HG03457 (cell line): ENCODE data around the gene DPH3.
"Not testable (repeated sequence)": the region's sequence is repeated elsewhere in the genome, so short reads cannot be mapped to it uniquely, and the experiment has no call there.

Experiments used
- ATAC-seq: cut with Tn5 transposase; IDR thresholded peaks from one replicate; pipeline ENCODE4 v1.9.1; 2021; ENCODE audit warnings: moderate number of reproducible peaks; ENCODE audit not compliant: unreplicated experiment

The DPH3 gene

DNA sequence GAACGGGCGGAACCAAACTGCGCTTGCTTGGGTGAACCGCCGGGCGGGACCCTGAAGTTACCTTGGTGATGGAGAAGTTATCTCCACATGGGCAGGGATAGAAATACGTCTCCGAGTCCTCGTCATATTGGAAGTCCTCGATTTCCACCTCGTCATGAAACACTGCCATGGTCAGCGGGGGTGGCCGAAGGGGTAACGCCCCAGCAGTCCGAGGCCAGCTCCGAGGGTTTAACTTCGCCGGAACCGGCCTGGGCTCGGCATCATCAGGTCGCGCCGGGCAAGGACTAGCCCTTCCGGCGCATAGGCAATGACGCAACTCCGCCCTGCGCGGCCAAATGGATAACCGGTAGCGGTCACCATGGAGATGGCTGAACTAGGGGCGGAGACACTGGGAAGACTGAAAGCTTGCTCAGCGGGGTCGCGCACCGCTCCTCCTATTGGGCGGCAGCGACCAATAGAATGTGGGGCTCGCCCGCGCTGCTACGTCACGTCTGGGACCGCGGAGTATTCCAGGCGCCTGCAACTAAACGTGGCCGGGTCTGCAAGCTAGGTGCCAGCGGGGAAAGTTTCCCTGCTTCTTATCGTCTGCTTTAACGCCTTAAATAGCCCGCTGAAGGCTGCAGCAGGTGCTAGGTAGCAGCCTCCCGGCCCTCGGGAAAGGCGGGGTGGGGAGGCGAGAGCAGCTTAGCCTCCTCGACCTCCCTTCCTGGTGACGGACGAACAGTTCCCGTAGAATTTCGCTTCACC is at the start of gene DPH3, which contains the start of gene OXNAD1:
Gene DPH3 (minus strand): TSS at position 236 of the 747 bp plus-strand sequence. CDS start 67 bp downstream, at position 169.
Gene OXNAD1 (plus strand): TSS at position 505 of the 747 bp plus-strand sequence. CDS start 5,741 bp downstream, outside the sequence.
- peak; percentile 98 for ATAC-seq

DNA sequence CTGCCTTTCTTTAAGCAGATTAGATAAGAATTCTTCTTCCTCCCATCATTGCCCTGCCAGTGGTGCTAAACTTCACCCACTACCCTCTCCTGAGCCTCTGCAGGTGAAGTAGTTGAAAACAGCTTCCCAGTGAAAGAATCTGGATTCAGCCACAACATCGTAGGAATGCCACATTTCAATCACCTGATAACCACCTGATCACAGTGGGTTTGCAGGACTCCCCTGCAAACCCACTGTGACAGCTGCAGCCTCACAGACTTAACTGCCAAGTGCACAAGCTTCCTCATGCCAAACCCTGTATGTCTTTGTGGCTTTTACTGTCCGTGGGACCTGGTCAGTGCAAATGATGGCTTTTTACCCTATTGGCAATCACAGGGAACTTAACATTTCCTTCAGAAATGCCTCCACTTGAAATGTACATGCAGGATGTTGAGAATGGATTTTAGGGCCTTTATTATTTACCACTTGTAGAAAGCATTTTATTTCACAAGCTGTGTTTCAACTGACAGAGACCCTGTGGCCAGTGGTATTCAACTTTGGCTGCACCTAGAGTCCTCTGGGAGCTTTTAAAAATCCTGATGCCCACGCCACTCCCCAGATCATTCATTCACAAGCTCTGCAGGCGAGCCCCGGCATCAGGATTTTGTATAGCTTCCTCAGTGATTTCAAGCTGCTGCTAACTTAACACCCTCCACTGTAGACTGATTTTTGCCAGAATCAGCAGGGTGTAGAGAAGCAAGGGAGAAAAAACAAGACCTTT is 49.3 kb upstream of the DPH3 start:
- ATAC-seq: no peak

DNA sequence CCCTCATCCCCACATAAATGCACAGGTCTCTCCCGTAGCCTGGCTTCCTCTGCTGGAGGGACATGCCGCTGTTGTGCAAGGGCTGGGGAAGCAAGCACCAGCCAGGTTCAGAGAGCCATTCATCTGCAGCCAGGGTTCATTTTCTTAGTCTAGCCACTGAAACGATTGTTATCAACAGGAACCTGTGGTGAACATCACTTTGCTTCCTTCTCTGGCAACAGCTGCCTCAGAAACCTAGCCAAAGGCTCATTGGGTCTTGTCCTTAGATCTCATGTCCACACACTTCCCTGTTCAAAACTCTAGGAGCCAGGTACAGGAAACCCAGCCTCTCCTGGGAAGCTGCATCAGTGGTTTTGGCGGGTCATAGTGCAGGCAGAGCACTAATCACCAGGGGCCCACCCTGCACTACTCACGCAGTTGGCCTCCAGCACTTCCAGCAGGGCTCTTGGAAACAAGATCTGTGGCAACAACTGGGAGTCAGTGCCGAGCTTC is 47.3 kb upstream of the DPH3 start:
- ATAC-seq: peak; percentile 47

DNA sequence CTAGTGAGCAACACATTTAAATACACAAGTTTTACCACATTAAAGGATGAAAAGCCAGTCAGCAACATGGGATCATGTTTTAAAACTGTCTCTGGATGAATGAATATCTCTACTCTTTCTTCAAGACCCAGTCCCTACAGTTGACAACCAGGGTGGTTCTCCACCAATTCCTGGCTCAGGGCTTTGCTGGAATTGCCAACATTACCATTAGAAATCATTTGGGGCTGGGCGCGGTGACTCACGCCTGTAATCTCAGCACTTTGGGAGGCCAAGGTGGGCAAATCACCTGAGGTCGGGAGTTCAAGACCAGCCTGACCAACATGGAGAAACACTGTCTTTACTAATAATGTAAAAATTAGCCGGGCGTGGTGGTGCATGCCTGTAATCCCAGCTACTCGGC is 45.7 kb upstream of the DPH3 start:
- not testable (repeated sequence) for ATAC-seq

GRCh38 chr3:16309558-16309957 is 44.8 kb upstream of the DPH3 start:
- ATAC-seq: peak; percentile 68

- ATAC-seq: no peak
These were observed 44.0 kb upstream of the DPH3 start for GRCh38 chr3:16308727-16309126.

DNA sequence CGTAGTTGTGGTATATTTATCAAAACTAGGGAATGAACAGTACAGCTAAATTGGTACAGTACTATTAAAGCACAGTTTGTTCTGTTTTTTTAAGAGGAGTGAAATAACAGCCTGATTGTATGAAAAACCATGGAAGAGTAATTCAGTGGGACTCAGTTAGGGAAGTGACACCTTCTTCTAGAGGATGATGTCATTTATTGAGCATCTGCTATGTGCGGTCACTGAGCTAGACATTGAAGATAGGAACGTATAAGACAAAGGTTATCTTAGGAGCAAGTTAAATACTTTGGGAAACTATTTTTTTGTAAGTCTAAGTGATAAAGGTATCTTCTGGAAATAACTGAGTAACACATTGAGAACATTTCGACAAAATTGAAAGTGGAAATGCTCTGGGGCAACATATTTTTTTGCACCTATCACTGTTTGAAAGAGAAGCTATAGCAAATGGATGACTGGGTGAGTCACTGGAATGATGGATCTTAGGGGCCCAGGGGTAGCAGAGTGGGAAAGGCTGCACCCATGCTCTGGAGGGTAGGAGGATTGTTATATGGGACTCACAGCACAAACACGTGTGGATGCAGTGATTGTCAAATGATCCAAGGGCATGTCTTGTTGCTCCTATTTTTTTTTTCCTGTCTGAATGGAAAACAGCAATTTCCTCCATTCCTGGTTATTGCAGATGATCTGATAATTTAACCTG is 43.2 kb upstream of the DPH3 start:
- ATAC-seq: no peak

GRCh38 chr3:16305111-16305541 is 40.4 kb upstream of the DPH3 start:
- ATAC-seq: no peak

DNA sequence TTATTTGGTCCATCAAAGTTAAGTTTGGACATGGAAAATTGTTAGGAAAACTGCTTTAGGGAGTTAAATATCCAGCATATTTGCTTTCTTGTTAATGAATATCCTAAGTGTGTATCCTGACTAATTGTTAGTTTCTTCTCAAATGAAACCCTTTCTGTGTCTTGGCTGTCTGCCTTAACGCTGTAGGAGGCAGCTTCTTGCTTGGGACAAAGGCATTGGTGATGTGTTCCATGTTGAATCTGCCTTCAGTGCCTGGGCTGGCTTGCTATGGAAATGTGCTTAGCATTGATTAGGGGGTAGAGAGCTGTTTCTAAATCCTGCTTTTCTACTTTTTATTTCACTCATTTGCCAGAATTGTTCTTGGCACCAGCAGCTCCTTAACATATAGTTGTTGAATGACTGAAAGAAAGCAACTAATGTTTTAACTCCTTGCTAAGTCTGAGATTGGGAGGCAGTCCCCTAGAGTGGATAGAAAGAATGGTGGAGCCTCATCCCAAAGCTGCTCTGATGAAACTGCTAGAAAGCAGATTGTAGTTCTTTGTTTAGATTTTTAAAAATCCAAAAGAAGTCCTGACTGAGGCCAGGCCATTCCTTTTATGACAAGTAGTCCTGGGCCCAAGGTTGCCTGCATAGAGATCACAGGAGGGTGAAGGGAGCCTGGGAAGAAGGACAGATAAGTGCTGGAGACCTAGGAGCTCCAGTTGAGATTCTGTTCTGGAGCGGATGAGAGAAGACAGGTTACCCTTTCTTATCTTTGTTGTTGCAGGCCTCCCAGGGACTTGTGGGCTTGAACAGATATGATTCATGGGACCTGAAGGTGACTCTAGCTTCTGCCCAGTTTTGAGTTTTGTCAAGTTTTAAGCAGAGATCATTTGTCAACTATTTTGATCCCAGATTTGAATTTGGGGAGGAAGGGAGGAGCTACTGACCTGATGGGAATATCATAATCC is 39.6 kb upstream of the DPH3 start:
- no peak for ATAC-seq

DNA sequence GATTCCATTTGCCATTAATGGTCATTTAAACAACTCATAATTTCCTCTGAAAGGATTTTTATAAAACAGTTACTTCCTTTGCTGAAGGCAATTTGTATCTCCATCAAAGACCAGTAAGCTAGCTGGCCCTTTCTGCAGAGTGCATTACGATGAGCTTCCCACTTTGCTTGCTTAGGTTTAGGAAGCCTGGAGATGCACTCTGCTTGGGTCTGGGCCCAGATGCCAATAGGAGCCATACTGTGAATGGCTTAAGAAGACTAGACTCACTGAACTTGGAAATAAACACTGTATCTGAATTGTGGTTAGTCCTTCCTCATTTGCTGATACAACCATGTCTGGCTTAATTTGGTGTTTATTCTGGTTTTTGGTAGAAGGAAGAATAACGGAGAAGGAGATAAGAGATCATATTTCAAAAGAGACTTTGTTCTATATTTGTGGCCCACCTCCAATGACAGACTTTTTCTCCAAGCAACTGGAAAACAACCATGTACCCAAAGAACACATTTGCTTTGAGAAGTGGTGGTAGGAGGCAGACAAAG is 38.4 kb upstream of the DPH3 start:
- no peak for ATAC-seq

- ATAC-seq: no peak
These were observed 37.4 kb upstream of the DPH3 start for GRCh38 chr3:16302082-16302631.

- ATAC-seq: no peak
These were observed 36.8 kb upstream of the DPH3 start for GRCh38 chr3:16301507-16301906.

DNA sequence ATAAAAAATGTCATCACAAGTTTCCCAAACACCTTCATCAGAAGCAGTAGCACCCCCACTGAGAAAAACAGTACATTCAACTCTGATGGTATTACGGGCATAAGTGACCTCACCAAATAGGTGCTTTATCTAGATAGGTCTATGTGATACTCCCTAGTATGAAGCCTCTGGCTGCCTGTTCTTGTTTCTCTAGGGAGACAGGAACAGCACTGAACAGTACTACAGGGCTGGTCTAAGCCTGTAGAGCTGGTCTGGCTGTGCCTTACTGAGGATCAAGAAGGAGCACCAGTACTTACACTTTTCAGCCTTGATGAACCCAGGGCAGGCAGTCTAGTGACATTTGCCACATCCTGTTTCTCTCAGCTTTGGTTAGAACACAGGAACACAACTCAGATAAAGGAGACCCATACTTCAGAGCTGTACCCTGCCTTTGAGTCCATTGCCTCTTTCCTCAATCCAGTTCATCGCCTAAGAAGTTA is 36.2 kb upstream of the DPH3 start:
- ATAC-seq: no peak

GRCh38 chr3:16300307-16300706 is 35.6 kb upstream of the DPH3 start:
- ATAC-seq: no peak

DNA sequence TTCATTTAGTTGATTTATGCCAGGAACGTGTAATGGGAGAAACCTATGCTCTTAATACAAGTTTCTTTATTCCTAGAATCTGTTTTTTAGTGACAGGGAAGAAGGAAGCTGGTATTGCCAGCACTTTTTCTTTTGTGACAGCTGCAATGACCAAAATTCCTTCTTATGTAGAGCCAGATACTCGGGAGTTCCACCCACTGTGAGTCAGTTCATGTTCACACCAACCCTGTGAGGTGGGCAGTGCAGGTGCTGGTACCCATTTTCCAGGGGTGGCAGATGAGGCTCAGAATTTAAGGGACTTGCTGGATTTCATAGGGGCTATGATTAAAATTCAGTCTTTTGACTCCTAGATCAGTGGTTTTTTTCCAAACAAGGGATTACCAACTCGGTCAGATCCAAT is 35.0 kb upstream of the DPH3 start:
- ATAC-seq: no peak

GRCh38 chr3:16298891-16299290 is 34.1 kb upstream of the DPH3 start:
- ATAC-seq: no peak

DNA sequence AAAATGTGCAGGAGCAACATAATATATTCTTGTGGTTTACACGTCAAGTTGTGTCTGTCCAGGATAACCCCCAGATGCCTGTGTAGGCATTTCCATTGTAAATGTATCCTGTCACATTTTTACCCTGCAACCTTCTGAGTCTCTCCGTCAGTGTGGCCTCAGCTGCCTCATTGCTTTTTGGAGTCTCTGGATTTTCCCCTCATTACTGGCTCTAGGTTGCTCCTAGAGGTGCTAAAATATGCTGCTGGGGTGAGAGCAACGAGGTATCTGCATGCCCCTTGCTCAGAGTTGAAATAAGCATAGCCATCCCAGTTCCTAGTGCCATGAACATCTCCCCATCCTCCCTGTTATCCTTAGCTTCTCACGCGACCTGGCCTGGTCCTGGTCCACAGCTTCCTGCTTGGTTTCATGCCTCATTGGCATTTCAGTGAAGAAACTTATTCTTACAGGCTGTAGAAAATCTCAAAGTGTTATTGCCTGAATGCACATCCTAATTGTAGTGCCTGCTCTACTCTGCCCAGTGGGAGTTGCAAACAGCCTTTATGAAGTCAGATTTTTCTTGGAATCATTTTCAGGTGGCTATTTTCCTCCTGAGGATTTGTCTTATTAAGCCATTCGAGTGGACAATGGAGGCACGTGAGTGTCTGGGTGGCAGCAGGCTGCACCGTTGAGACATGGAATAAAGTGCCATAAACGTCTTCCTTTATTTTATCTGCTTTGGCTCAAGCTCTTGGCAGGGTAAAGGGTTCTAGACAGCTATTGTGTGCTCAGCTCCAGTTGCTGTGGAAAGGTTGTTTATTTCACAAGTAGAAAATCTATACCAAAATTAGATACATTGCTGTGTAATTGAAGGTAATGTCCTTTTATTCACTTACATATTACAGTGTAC is 33.5 kb upstream of the DPH3 start:
- ATAC-seq: no peak

GRCh38 chr3:16295298-16295890 is 30.7 kb upstream of the DPH3 start:
- no peak for ATAC-seq
